Liver (tissue), 3 donors: Measurements from ENCODE around the gene AP5S1.
A peak's percentile ranks its signal among the peaks of the same experiment; 100 is the strongest.

Experiments used
- EGR1 ChIP-seq, 2 donors: IDR thresholded peaks; 2 replicates each; pipeline ENCODE4 v1.6.1; 2016 to 2018; ENCODE audit warnings: antibody characterized with exemption in 2 of 2, low read depth in 2 of 2
- GABPA ChIP-seq, 2 donors: IDR thresholded peaks in 1 of 2; conservative IDR thresholded peaks in 1 of 2; 2 replicates each; pipeline ENCODE4 v1.6.1; 2016; ENCODE audit warnings: antibody characterized with exemption in 2 of 2, mild to moderate bottlenecking in 1 of 2, moderate library complexity in 1 of 2
- HNF4A ChIP-seq, 2 donors: conservative IDR thresholded peaks; 2 replicates each; pipeline ENCODE4 v1.6.1; 2016; ENCODE audit warnings: antibody characterized with exemption in 2 of 2, mild to moderate bottlenecking in 2 of 2
- JUND ChIP-seq, 2 donors: IDR thresholded peaks; 2 replicates each; pipeline ENCODE4 v1.6.1; 2016; ENCODE audit warnings: antibody characterized with exemption in 2 of 2
- RAD21 ChIP-seq, 2 donors: IDR thresholded peaks; 2 replicates each; pipeline ENCODE4 v1.6.1; 2016; ENCODE audit warnings: antibody characterized with exemption in 2 of 2, mild to moderate bottlenecking in 2 of 2
- RXRA ChIP-seq, 2 donors: IDR thresholded peaks; 2 replicates each; pipeline ENCODE4 v1.6.1; 2017 to 2018; ENCODE audit warnings: antibody characterized with exemption in 2 of 2, mild to moderate bottlenecking in 1 of 2
- SP1 ChIP-seq: IDR thresholded peaks from 2 replicates; pipeline ENCODE4 v1.6.1; 2018; ENCODE audit warnings: antibody characterized with exemption, mild to moderate bottlenecking
- TAF1 ChIP-seq: conservative IDR thresholded peaks from 2 replicates; pipeline ENCODE4 v1.6.1; 2016; ENCODE audit warnings: antibody characterized with exemption, mild to moderate bottlenecking
- YY1 ChIP-seq: IDR thresholded peaks from 2 replicates; pipeline ENCODE4 v1.6.1; 2016; ENCODE audit warnings: antibody characterized with exemption, mild to moderate bottlenecking
- TF ChIP-seq, protein P1 (sequence below): fragments of 150-350 bp; IDR thresholded peaks from 2 replicates; pipeline ENCODE4 v1.5.1; 2017; ENCODE audit warnings: improper control_type of control experiment, low read depth, low read length; ENCODE audit not compliant: missing input control
- TF ChIP-seq, protein P2 (sequence below): IDR thresholded peaks from 2 replicates; pipeline ENCODE4 v1.6.1; 2016; ENCODE audit warnings: antibody characterized with exemption, mild to moderate bottlenecking
- TF ChIP-seq, protein P3 (sequence below): IDR thresholded peaks from 2 replicates; pipeline ENCODE4 v1.6.1; 2016; ENCODE audit warnings: antibody characterized with exemption
- TF ChIP-seq, protein P4 (sequence below): IDR thresholded peaks from 2 replicates; pipeline ENCODE4 v1.6.1; 2016; ENCODE audit warnings: antibody characterized with exemption
- TF ChIP-seq, protein P5 (sequence below): IDR thresholded peaks from 2 replicates; pipeline ENCODE4 v1.6.1; 2016; ENCODE audit warnings: antibody characterized with exemption
- donor health status: healthy.
- donor health status: healthy.

DNA sequence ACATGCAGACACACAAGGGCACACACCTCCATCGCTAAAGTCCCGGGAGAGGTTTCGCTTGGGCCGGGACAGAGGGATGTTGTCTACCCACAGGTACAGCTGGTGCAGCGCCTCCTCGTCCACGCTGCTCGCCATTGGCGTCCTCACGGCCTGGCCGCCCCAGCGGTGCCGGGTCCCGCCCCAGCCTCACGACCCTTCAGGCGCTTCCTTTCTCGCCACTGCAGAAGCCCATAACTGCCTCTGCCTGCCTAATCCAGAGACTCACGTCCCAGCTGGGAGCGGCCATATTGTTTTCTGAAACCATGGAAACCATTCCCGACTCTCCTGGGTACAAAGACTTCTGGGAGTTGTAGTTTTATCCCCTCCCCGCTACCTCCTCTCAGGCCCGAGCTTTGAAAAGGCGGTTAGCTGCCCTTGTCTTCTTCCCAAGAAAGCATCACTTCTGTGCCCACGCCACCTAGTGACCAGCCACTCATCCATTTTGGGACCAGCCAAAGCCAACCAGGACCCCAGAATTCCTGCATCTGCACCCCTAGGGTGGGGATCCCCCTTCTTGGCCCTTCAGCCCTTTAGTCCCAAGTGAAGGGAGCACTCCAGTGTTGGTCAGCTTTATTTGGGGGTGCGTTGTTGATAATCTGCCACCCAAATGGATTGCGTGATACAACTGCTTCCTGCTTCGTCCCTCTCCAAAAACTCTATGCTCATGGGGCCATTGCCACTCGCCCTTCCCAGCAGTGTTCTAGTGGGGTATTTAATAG, 39.0 kb upstream of the AP5S1 start, which contains the start of gene SPEF1:
- TF ChIP-seq, protein P1, sequence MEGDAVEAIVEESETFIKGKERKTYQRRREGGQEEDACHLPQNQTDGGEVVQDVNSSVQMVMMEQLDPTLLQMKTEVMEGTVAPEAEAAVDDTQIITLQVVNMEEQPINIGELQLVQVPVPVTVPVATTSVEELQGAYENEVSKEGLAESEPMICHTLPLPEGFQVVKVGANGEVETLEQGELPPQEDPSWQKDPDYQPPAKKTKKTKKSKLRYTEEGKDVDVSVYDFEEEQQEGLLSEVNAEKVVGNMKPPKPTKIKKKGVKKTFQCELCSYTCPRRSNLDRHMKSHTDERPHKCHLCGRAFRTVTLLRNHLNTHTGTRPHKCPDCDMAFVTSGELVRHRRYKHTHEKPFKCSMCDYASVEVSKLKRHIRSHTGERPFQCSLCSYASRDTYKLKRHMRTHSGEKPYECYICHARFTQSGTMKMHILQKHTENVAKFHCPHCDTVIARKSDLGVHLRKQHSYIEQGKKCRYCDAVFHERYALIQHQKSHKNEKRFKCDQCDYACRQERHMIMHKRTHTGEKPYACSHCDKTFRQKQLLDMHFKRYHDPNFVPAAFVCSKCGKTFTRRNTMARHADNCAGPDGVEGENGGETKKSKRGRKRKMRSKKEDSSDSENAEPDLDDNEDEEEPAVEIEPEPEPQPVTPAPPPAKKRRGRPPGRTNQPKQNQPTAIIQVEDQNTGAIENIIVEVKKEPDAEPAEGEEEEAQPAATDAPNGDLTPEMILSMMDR = peak; percentile 42
- TF ChIP-seq, protein P2, sequence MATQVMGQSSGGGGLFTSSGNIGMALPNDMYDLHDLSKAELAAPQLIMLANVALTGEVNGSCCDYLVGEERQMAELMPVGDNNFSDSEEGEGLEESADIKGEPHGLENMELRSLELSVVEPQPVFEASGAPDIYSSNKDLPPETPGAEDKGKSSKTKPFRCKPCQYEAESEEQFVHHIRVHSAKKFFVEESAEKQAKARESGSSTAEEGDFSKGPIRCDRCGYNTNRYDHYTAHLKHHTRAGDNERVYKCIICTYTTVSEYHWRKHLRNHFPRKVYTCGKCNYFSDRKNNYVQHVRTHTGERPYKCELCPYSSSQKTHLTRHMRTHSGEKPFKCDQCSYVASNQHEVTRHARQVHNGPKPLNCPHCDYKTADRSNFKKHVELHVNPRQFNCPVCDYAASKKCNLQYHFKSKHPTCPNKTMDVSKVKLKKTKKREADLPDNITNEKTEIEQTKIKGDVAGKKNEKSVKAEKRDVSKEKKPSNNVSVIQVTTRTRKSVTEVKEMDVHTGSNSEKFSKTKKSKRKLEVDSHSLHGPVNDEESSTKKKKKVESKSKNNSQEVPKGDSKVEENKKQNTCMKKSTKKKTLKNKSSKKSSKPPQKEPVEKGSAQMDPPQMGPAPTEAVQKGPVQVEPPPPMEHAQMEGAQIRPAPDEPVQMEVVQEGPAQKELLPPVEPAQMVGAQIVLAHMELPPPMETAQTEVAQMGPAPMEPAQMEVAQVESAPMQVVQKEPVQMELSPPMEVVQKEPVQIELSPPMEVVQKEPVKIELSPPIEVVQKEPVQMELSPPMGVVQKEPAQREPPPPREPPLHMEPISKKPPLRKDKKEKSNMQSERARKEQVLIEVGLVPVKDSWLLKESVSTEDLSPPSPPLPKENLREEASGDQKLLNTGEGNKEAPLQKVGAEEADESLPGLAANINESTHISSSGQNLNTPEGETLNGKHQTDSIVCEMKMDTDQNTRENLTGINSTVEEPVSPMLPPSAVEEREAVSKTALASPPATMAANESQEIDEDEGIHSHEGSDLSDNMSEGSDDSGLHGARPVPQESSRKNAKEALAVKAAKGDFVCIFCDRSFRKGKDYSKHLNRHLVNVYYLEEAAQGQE = no peak
- TF ChIP-seq RAD21 (IDR thresholded peaks at IDR 0.05) (peak; percentile 76), JUND (IDR thresholded peaks at IDR 0.05) (no peak), RXRA (IDR thresholded peaks at IDR 0.05) (no peak), HNF4A (conservative IDR thresholded peaks at IDR 0.05) (no peak), SP1 (peak; percentile 10), YY1 (peak; percentile 99), TAF1 (no peak), GABPA (IDR thresholded peaks at IDR 0.05 in 1 of 2, conservative IDR thresholded peaks at IDR 0.05 in 1 of 2) (no peak), EGR1 (IDR thresholded peaks at IDR 0.05; ENCODE audit: low read depth in 2 of 2) (no peak)
- TF ChIP-seq, protein P3, sequence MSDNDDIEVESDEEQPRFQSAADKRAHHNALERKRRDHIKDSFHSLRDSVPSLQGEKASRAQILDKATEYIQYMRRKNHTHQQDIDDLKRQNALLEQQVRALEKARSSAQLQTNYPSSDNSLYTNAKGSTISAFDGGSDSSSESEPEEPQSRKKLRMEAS = no peak
- TF ChIP-seq, protein P4, sequence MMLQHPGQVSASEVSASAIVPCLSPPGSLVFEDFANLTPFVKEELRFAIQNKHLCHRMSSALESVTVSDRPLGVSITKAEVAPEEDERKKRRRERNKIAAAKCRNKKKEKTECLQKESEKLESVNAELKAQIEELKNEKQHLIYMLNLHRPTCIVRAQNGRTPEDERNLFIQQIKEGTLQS = no peak
- TF ChIP-seq, protein P5, sequence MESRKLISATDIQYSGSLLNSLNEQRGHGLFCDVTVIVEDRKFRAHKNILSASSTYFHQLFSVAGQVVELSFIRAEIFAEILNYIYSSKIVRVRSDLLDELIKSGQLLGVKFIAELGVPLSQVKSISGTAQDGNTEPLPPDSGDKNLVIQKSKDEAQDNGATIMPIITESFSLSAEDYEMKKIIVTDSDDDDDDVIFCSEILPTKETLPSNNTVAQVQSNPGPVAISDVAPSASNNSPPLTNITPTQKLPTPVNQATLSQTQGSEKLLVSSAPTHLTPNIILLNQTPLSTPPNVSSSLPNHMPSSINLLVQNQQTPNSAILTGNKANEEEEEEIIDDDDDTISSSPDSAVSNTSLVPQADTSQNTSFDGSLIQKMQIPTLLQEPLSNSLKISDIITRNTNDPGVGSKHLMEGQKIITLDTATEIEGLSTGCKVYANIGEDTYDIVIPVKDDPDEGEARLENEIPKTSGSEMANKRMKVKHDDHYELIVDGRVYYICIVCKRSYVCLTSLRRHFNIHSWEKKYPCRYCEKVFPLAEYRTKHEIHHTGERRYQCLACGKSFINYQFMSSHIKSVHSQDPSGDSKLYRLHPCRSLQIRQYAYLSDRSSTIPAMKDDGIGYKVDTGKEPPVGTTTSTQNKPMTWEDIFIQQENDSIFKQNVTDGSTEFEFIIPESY = peak; percentile 76
